Measurements from ENCODE around the gene IQCF6. TPM values are rescaled to one million over a fixed set of nuclear protein-coding genes. Genes with fewer than 3 reads are reported as not detected.

IQCF6 gene
- total and polyA plus RNA-seq, 2 donors (not counting 3 experiments of a cell fraction or from before 2014, with no cell fraction given): not detected

- intact Hi-C loops (cut with micrococcal nuclease) (no loop called here), dilution Hi-C loops (cut with MboI; ENCODE audit: extremely low pct_ligation_motif_present, low sequenced_read_pairs) (no loop called here)
- H4K20me1 ChIP-seq (replicated peaks; ENCODE audit: control insufficient read depth, extremely low read depth, insufficient read depth, low read length): no peaks in the 10 kb centered on the region
- H3K79me2 ChIP-seq (ENCODE audit: control insufficient read depth, insufficient read depth, low read length): no peaks in the 10 kb centered on the region
- no peaks in the 10 kb centered on the region for H3K4me1 ChIP-seq (ENCODE audit: control insufficient read depth, extremely low read depth, insufficient read depth, low read length)
- no TSS peak for BruUV-seq (replicated peaks)
- H3K27ac ChIP-seq (ENCODE audit: insufficient read depth, low read depth, low read length): no peak overlapping the region
- DNase-seq (ENCODE audit: low read depth, low spot score): no peak
- CTCF ChIA-PET: interaction anchor here (1.6 kb wide), 1 partner anchor 20 kb away, joined by 5 read pairs; no protein-coding TSS in a partner anchor
- H3K27me3 ChIP-seq (ENCODE audit: control insufficient read depth in 2 of 2, insufficient read depth in 2 of 2, low read length in 2 of 2): no peaks in the 10 kb centered on the region
- no peak overlapping the region for H2AFZ ChIP-seq (ENCODE audit: low read depth, low read length)
- TF ChIP-seq CTCF (IDR thresholded peaks at IDR 0.05; ENCODE audit: extremely low read depth in 1 of 2, insufficient read depth in 1 of 2, low read depth in 1 of 2, low read length in 2 of 2) (peak; percentile 26 to 27), MYC (IDR thresholded peaks at IDR 0.05; ENCODE audit: low read depth, low read length) (no peak)
- no peak overlapping the region for H3K9ac ChIP-seq (replicated peaks; ENCODE audit: extremely low read depth, insufficient read depth, low read length)
- H3K9me3 ChIP-seq (replicated peaks; ENCODE audit: control insufficient read depth, insufficient read depth, low read length): no peaks in the 10 kb centered on the region
- no peak for FAIRE-seq
- H3K4me2 ChIP-seq (ENCODE audit: insufficient read depth, low read length): no peak overlapping the region
- POLR2A ChIA-PET: no interaction called here
- no peaks in the 10 kb centered on the region for H3K9me1 ChIP-seq (replicated peaks; ENCODE audit: control insufficient read depth, extremely low read depth, insufficient read depth, low read length)
- H3K36me3 ChIP-seq (ENCODE audit: control insufficient read depth in 2 of 2, extremely low read depth in 1 of 2, insufficient read depth in 2 of 2, low read length in 2 of 2): no peaks in the 10 kb centered on the region
- H3K4me3 ChIP-seq (replicated peaks in 1 of 3; ENCODE audit: insufficient read depth in 1 of 3, low read depth in 1 of 3, low read length in 3 of 3): no peak overlapping the region
These were observed 40.8 kb upstream of the IQCF6 start for GRCh38 chr3:51819709-51820406.

GRCh38 chr3:51819151-51819550 lies 40.1 kb upstream of the IQCF6 start:
- Histone ChIP-seq H3K4me1 (ENCODE audit: control insufficient read depth, extremely low read depth, insufficient read depth, low read length) (no peaks in the 10 kb centered on the region), H3K27ac (ENCODE audit: insufficient read depth, low read depth, low read length) (no peak overlapping the region), H2AFZ (ENCODE audit: low read depth, low read length) (no peak overlapping the region), H3K36me3 (ENCODE audit: control insufficient read depth in 2 of 2, extremely low read depth in 1 of 2, insufficient read depth in 2 of 2, low read length in 2 of 2) (no peaks in the 10 kb centered on the region), H3K9me3 (replicated peaks; ENCODE audit: control insufficient read depth, insufficient read depth, low read length) (no peaks in the 10 kb centered on the region), H4K20me1 (replicated peaks; ENCODE audit: control insufficient read depth, extremely low read depth, insufficient read depth, low read length) (no peaks in the 10 kb centered on the region), H3K9ac (replicated peaks; ENCODE audit: extremely low read depth, insufficient read depth, low read length) (no peak overlapping the region), H3K27me3 (ENCODE audit: control insufficient read depth in 2 of 2, insufficient read depth in 2 of 2, low read length in 2 of 2) (no peaks in the 10 kb centered on the region), H3K9me1 (replicated peaks; ENCODE audit: control insufficient read depth, extremely low read depth, insufficient read depth, low read length) (no peaks in the 10 kb centered on the region), H3K4me2 (ENCODE audit: insufficient read depth, low read length) (no peak overlapping the region), H3K4me3 (replicated peaks in 1 of 3; ENCODE audit: insufficient read depth in 1 of 3, low read depth in 1 of 3, low read length in 3 of 3) (no peak overlapping the region), H3K79me2 (ENCODE audit: control insufficient read depth, insufficient read depth, low read length) (no peaks in the 10 kb centered on the region)
- DNase-seq (ENCODE audit: low read depth, low spot score): no peak
- FAIRE-seq: no peak
- BruUV-seq (replicated peaks): no TSS peak
- ChIA-PET POLR2A (no interaction called here), CTCF (interaction anchor here (1.6 kb wide), 1 partner anchor 19 kb away, joined by 5 read pairs; no protein-coding TSS in a partner anchor)
- TF ChIP-seq GATA2 (IDR thresholded peaks at IDR 0.05; ENCODE audit: insufficient read depth, insufficient read length, low read depth, low read length) (no peak), MYC (IDR thresholded peaks at IDR 0.05; ENCODE audit: low read depth, low read length) (no peak), POLR2A (IDR thresholded peaks at IDR 0.05; ENCODE audit: low read depth, low read length) (no peak), JUN (IDR thresholded peaks at IDR 0.05; ENCODE audit: borderline replicate concordance, insufficient read depth, insufficient read length, low read depth) (no peak), POLR2AphosphoS5 (IDR thresholded peaks at IDR 0.05; ENCODE audit: insufficient read depth, low read depth, low read length) (no peak), EZH2 (IDR thresholded peaks at IDR 0.05; ENCODE audit: borderline replicate concordance, low read depth, low read length, severe bottlenecking) (no peak), FOS (IDR thresholded peaks at IDR 0.05; ENCODE audit: borderline replicate concordance, insufficient read depth, low read length) (no peak), MAX (IDR thresholded peaks at IDR 0.05; ENCODE audit: insufficient read depth, insufficient read length) (no peak), CTCF (IDR thresholded peaks at IDR 0.05; ENCODE audit: extremely low read depth in 1 of 2, insufficient read depth in 1 of 2, low read depth in 1 of 2, low read length in 2 of 2) (no peak)
- intact Hi-C loops (cut with micrococcal nuclease) (no loop called here), dilution Hi-C loops (cut with MboI; ENCODE audit: extremely low pct_ligation_motif_present, low sequenced_read_pairs) (no loop called here)

Measured in endothelial cell of umbilical vein (primary cell).